HG03442 (cell line): ENCODE results near the gene LRATD1.
A peak's percentile ranks its signal among the peaks of the same experiment; 100 is the strongest.

Source experiments
- ATAC-seq: cut with Tn5 transposase; IDR thresholded peaks from one replicate; pipeline ENCODE4 v1.9.1; 2021; ENCODE audit warnings: mild to moderate bottlenecking, moderate library complexity; ENCODE audit not compliant: unreplicated experiment

LRATD1 gene

GRCh38 chr2:14633461-14634181 is 1.1 kb downstream of the LRATD1 start:
- no peak for ATAC-seq

- no peak for ATAC-seq
These were observed 1.6 kb downstream of the LRATD1 start for GRCh38 chr2:14634182-14634488.

GRCh38 chr2:14634489-14635390 is 2.2 kb downstream of the LRATD1 start:
- peak; percentile 65 for ATAC-seq

- ATAC-seq, result no peak
These were observed 2.9 kb downstream of the LRATD1 start for GRCh38 chr2:14635391-14635871.

GRCh38 chr2:14638488-14638887 is 6.0 kb downstream of the LRATD1 start:
- no peak for ATAC-seq

GRCh38 chr2:14641116-14641515 is 8.6 kb downstream of the LRATD1 start:
- no peak for ATAC-seq

GRCh38 chr2:14642499-14642898 is 10.0 kb downstream of the LRATD1 start:
- ATAC-seq, result no peak

GRCh38 chr2:14647714-14648113 is 15.2 kb downstream of the LRATD1 start:
- no peak for ATAC-seq

- no peak for ATAC-seq
These were observed 17.5 kb downstream of the LRATD1 start for GRCh38 chr2:14650066-14650465.

- ATAC-seq, result peak; percentile 95
These were observed 22.3 kb downstream of the LRATD1 start for GRCh38 chr2:14654835-14655282.

GRCh38 chr2:14656146-14656545 is 23.6 kb downstream of the LRATD1 start:
- no peak for ATAC-seq

GRCh38 chr2:14661163-14661562 is 28.6 kb downstream of the LRATD1 start:
- no peak for ATAC-seq

- ATAC-seq, result no peak
These were observed 40.9 kb downstream of the LRATD1 start for GRCh38 chr2:14673351-14673875.

GRCh38 chr2:14675489-14675888 is 43.0 kb downstream of the LRATD1 start:
- ATAC-seq, result no peak

GRCh38 chr2:14676371-14676770 is 43.9 kb downstream of the LRATD1 start:
- no peak for ATAC-seq

- ATAC-seq, result no peak
These were observed 44.5 kb downstream of the LRATD1 start for GRCh38 chr2:14677039-14677438.

- no peak for ATAC-seq
These were observed 46.2 kb downstream of the LRATD1 start for GRCh38 chr2:14678761-14679160.

GRCh38 chr2:14681608-14682007 is 49.1 kb downstream of the LRATD1 start:
- ATAC-seq, result no peak
